Upper lobe of right lung (tissue), 1 donor: ENCODE results near the gene PAX5. TPM values are rescaled to one million over a fixed set of nuclear protein-coding genes. Genes with fewer than 3 reads are reported as not detected.

Experiments used
- ATAC-seq: fragments of 200-7000 bp; cut with Tn5 transposase; one replicate; pipeline ENCODE4 v1.9.1; 2020; ENCODE audit warnings: mild to moderate bottlenecking, moderate library complexity
- DNase-seq: peaks from one replicate; pipeline ENCODE4 v3.0.0-alpha.2; 2020
- H3K27ac ChIP-seq: fragments of 200-600 bp; one replicate; pipeline ENCODE4 v1.8.0; 2022
- H3K27me3 ChIP-seq: fragments of 200-600 bp; one replicate; pipeline ENCODE4 v1.8.0; 2022; ENCODE audit warnings: mild to moderate bottlenecking
- H3K36me3 ChIP-seq: fragments of 200-600 bp; one replicate; pipeline ENCODE4 v1.8.0; 2022
- H3K4me1 ChIP-seq: fragments of 200-600 bp; one replicate; pipeline ENCODE4 v1.8.0; 2022
- H3K4me3 ChIP-seq: fragments of 200-600 bp; one replicate; pipeline ENCODE4 v1.8.0; 2022; ENCODE audit warnings: mild to moderate bottlenecking
- H3K9me3 ChIP-seq: fragments of 200-600 bp; one replicate; pipeline ENCODE4 v1.8.0; 2022
- intact Hi-C: fragments of 100-400 bp; cut with DNase I; formaldehyde crosslinking; loops from one replicate; pipeline ENCODE4 v1.11.0; 2022
- total RNA-seq: library from RNA; stranded (reverse); fragmentation: NEBNext Ultra II Directional; extraction: Animal tissue kit (Norgen Biotek cat#: 25700); gene quantifications from one replicate; pipeline ENCODE4 v1.2.1, GENCODE V29; 2021
- TF ChIP-seq, protein P1 (sequence below): fragments of 200-600 bp; IDR thresholded peaks from one replicate; pipeline ENCODE4 v1.8.0; 2022; ENCODE audit warnings: antibody characterized with exemption
- donor health status: DM: no; HTN: yes; CAD: no; lungs with severe emphysema.

The PAX5 gene
- total RNA-seq, 1 donor from 2014 or later: 0.23 TPM

DNA sequence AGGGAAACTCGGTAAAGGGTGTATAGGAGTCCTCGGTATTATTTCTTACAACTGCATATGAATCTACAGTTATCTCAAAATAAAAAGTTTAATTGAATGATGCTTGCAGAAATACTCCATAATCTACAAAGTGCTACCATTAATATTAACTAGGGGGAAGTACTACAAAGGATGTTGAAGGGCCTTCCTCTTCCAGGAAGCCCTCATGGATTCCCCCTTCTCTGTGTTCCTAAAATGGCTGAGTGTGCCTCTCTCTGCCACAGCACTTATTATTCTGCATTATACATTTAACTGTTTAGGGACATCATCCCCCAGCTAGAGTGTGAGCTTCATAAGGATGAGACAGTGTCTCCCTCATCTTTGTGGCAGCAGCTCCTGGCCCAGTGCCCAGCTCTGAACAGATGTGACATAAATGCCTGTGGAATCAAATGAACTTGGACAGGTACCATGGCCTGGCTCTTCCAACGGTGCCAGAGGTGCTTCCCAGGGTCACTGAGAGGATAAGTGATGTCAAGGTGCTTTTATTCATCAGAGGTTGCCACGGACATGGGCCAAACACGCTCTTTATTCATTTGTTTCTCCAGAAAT lies 99.5 kb downstream of the PAX5 start:
- Histone ChIP-seq H3K36me3 (no peaks in the 10 kb centered on the region), H3K4me1 (no peaks in the 10 kb centered on the region), H3K4me3 (no peak overlapping the region), H3K27me3 (no peaks in the 10 kb centered on the region), H3K9me3 (no peaks in the 10 kb centered on the region), H3K27ac (no peak overlapping the region)
- ATAC-seq: no peak
- TF ChIP-seq, protein P1, sequence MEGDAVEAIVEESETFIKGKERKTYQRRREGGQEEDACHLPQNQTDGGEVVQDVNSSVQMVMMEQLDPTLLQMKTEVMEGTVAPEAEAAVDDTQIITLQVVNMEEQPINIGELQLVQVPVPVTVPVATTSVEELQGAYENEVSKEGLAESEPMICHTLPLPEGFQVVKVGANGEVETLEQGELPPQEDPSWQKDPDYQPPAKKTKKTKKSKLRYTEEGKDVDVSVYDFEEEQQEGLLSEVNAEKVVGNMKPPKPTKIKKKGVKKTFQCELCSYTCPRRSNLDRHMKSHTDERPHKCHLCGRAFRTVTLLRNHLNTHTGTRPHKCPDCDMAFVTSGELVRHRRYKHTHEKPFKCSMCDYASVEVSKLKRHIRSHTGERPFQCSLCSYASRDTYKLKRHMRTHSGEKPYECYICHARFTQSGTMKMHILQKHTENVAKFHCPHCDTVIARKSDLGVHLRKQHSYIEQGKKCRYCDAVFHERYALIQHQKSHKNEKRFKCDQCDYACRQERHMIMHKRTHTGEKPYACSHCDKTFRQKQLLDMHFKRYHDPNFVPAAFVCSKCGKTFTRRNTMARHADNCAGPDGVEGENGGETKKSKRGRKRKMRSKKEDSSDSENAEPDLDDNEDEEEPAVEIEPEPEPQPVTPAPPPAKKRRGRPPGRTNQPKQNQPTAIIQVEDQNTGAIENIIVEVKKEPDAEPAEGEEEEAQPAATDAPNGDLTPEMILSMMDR: no peak
- intact Hi-C loops: no loop called here
- DNase-seq: no peak

DNA sequence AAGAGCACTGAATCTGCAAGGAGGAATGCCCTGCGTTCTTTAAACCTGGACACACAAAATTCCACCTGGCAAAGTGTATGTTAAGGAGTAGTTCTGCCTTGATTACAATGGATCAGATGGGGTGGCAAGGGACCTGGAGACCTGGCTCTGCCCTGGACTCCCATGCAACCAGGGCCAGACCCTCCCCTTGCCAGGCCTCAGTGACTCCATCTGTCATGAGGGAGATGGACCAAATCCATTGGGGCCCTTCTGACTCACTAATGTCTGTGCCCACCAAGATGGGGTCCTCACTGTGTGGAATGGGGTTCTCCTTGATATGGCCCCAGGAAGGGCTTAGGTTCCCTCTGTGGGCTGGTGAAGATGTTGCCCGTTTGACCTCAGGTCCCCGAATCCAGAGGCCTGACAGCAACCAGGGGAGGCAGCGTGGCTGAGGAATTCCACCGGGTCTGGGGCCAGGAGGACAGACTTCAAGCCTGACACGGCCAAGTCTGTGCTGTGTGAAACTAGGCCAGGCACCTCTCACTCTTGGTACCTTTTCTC lies 100.3 kb downstream of the PAX5 start:
- H3K4me1 ChIP-seq: no peaks in the 10 kb centered on the region
- DNase-seq (no peak), ATAC-seq (no peak)
- TF ChIP-seq, protein P1: no peak
- H3K9me3 ChIP-seq: no peaks in the 10 kb centered on the region
- intact Hi-C loops: no loop called here
- H3K4me3 ChIP-seq: no peak overlapping the region
- no peaks in the 10 kb centered on the region for H3K36me3 ChIP-seq
- H3K27ac ChIP-seq: no peak overlapping the region
- H3K27me3 ChIP-seq: no peaks in the 10 kb centered on the region

- H3K27me3 ChIP-seq: no peaks in the 10 kb centered on the region
- intact Hi-C loops: no loop called here
Measured at GRCh38 chr9:36932198-36932597, 101.9 kb downstream of the PAX5 start.

GRCh38 chr9:36930941-36931340 lies 103.1 kb downstream of the PAX5 start:
- Histone ChIP-seq H3K27me3 (no peaks in the 10 kb centered on the region), H3K36me3 (no peaks in the 10 kb centered on the region), H3K4me1 (no peaks in the 10 kb centered on the region), H3K9me3 (no peaks in the 10 kb centered on the region), H3K4me3 (no peak overlapping the region), H3K27ac (no peak overlapping the region)
- TF ChIP-seq, protein P1: no peak
- DNase-seq (no peak), ATAC-seq (peak; percentile 18)
- intact Hi-C loops: no loop called here

More at GRCh38 chr9:36932198-36932597, 101.9 kb downstream of the PAX5 start:
- ATAC-seq: no peak
- no peaks in the 10 kb centered on the region for H3K9me3 ChIP-seq
- no peak for DNase-seq
- TF ChIP-seq, protein P1: no peak
- no peak overlapping the region for H3K27ac ChIP-seq
- H3K4me1 ChIP-seq: no peaks in the 10 kb centered on the region
- H3K4me3 ChIP-seq: no peak overlapping the region
- no peaks in the 10 kb centered on the region for H3K36me3 ChIP-seq

DNA sequence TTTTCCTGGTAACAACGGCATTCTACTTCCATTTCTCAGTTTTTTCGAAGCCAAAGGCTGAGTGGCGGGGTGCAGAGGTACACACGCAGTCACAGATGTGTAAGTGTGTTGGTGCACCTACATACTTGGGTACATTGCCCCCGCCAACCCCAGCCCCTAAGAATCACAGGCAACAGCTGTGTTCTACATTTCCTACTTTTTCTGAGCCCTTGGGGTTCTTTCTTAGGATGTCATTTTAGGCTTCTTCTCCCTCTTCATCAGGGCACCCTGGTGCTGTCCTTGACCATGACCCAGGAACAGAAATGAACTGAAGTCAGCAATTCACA lies 104.8 kb downstream of the PAX5 start:
- Histone ChIP-seq H3K36me3 (no peaks in the 10 kb centered on the region), H3K9me3 (no peaks in the 10 kb centered on the region), H3K4me1 (no peaks in the 10 kb centered on the region), H3K4me3 (no peak overlapping the region), H3K27ac (no peak overlapping the region), H3K27me3 (no peaks in the 10 kb centered on the region)
- DNase-seq (no peak), ATAC-seq (no peak)
- TF ChIP-seq, protein P1: no peak
- intact Hi-C loops: no loop called here
